ENCODE results near the gene EBF4.

The EBF4 gene

GRCh38 chr20:2671977-2672376 lies 20.6 kb upstream of the EBF4 start:
- Histone ChIP-seq H3K27ac (ENCODE audit: low read depth, low read length) (no peak overlapping the region), H3K79me2 (ENCODE audit: control insufficient read depth, low read length) (no peaks in the 10 kb centered on the region), H3K9me2 (replicated peaks; ENCODE audit: control insufficient read depth, low read length) (no peaks in the 10 kb centered on the region), H3K4me1 (ENCODE audit: control insufficient read depth, low read length) (no peaks in the 10 kb centered on the region), H3K27me3 (ENCODE audit: control insufficient read depth, low read length) (0 out of 2 replicates have a peak, but pooled peaks cover 3% of the 10 kb centered on the region), H3F3A (ENCODE audit: control insufficient read depth, insufficient read depth) (no peaks in the 10 kb centered on the region), H3K4me3 (ENCODE audit: low read length) (no peak overlapping the region), H3K4me2 (ENCODE audit: low read length) (no peak overlapping the region), H3K36me3 (ENCODE audit: control insufficient read depth, low read length) (no peaks in the 10 kb centered on the region), H4K20me1 (ENCODE audit: control insufficient read depth, insufficient read depth, low read depth, low read length) (no peaks in the 10 kb centered on the region), H3K9me3 (ENCODE audit: control insufficient read depth, insufficient read depth, low read length) (no peaks in the 10 kb centered on the region)
- TF ChIP-seq, protein P1, sequence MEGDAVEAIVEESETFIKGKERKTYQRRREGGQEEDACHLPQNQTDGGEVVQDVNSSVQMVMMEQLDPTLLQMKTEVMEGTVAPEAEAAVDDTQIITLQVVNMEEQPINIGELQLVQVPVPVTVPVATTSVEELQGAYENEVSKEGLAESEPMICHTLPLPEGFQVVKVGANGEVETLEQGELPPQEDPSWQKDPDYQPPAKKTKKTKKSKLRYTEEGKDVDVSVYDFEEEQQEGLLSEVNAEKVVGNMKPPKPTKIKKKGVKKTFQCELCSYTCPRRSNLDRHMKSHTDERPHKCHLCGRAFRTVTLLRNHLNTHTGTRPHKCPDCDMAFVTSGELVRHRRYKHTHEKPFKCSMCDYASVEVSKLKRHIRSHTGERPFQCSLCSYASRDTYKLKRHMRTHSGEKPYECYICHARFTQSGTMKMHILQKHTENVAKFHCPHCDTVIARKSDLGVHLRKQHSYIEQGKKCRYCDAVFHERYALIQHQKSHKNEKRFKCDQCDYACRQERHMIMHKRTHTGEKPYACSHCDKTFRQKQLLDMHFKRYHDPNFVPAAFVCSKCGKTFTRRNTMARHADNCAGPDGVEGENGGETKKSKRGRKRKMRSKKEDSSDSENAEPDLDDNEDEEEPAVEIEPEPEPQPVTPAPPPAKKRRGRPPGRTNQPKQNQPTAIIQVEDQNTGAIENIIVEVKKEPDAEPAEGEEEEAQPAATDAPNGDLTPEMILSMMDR (IDR thresholded peaks at IDR 0.05; ENCODE audit: low read depth, low read length, poor library complexity, severe bottlenecking): peak; percentile 55
- no peak for TF ChIP-seq EZH2phosphoT487 (IDR thresholded peaks at IDR 0.05; ENCODE audit: borderline replicate concordance, low read length)

DNA sequence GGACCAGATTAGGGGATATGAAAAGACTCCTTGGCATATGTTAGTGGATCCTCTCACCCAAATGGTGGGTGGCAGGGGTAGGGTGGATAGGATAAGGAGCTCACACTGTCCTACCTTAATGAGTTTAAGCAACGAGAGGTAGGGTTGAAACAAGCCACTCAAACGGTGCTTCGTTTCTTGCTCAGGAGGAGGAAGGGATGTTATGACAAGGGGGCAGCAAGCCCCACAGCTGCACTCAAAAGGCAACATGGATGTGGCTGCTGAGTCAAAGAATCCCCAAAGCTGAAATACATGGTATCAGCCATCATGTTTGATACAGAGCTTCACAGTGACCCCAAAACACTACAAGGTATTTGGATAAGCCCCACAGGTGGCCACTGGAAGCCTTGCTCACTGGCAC lies 20.1 kb upstream of the EBF4 start:
- Histone ChIP-seq H3F3A (ENCODE audit: control insufficient read depth, insufficient read depth) (no peaks in the 10 kb centered on the region), H3K27ac (ENCODE audit: low read depth, low read length) (no peak overlapping the region), H3K4me1 (ENCODE audit: control insufficient read depth, low read length) (no peaks in the 10 kb centered on the region), H3K27me3 (ENCODE audit: control insufficient read depth, low read length) (0 out of 2 replicates have a peak, but pooled peaks cover 3% of the 10 kb centered on the region), H3K4me3 (ENCODE audit: low read length) (no peak overlapping the region), H3K9me3 (ENCODE audit: control insufficient read depth, insufficient read depth, low read length) (no peaks in the 10 kb centered on the region), H3K9me2 (replicated peaks; ENCODE audit: control insufficient read depth, low read length) (no peaks in the 10 kb centered on the region), H3K4me2 (ENCODE audit: low read length) (no peak overlapping the region), H3K79me2 (ENCODE audit: control insufficient read depth, low read length) (no peaks in the 10 kb centered on the region), H3K36me3 (ENCODE audit: control insufficient read depth, low read length) (no peaks in the 10 kb centered on the region), H4K20me1 (ENCODE audit: control insufficient read depth, insufficient read depth, low read depth, low read length) (no peaks in the 10 kb centered on the region)
- TF ChIP-seq, protein P1 (IDR thresholded peaks at IDR 0.05; ENCODE audit: low read depth, low read length, poor library complexity, severe bottlenecking): no peak
- TF ChIP-seq EZH2phosphoT487 (IDR thresholded peaks at IDR 0.05; ENCODE audit: borderline replicate concordance, low read length): no peak

DNA sequence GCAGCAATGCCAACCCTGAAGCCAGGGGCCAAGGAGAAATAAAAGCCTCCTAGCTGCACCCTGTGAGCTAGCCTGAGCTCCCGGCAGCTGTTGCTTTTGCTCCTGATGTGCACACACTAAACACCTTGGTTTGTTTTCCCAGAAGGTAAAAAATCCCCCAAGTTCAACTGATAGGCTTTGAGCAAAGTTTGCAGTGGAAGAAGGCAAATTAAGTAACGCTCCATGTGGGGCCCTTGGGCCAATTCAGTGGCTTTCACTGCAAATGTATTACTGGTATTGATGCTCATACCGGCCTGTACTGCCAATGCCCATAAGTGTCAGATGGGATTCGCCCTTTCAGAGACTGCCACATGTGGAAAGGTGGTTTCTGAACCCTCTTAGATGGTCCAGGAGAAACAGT lies 19.1 kb upstream of the EBF4 start:
- TF ChIP-seq, protein P1 (IDR thresholded peaks at IDR 0.05; ENCODE audit: low read depth, low read length, poor library complexity, severe bottlenecking): no peak
- no peak for TF ChIP-seq EZH2phosphoT487 (IDR thresholded peaks at IDR 0.05; ENCODE audit: borderline replicate concordance, low read length)
- no peaks in the 10 kb centered on the region for H3K4me1 ChIP-seq (ENCODE audit: control insufficient read depth, low read length)
- no peaks in the 10 kb centered on the region for H3K36me3 ChIP-seq (ENCODE audit: control insufficient read depth, low read length)
- no peaks in the 10 kb centered on the region for H4K20me1 ChIP-seq (ENCODE audit: control insufficient read depth, insufficient read depth, low read depth, low read length)
- H3K9me3 ChIP-seq (ENCODE audit: control insufficient read depth, insufficient read depth, low read length): no peaks in the 10 kb centered on the region
- H3K27ac ChIP-seq (ENCODE audit: low read depth, low read length): no peak overlapping the region
- no peaks in the 10 kb centered on the region for H3K79me2 ChIP-seq (ENCODE audit: control insufficient read depth, low read length)
- H3K27me3 ChIP-seq (ENCODE audit: control insufficient read depth, low read length): 0 out of 2 replicates have a peak, but pooled peaks cover 3% of the 10 kb centered on the region
- H3F3A ChIP-seq (ENCODE audit: control insufficient read depth, insufficient read depth): no peaks in the 10 kb centered on the region
- no peaks in the 10 kb centered on the region for H3K9me2 ChIP-seq (replicated peaks; ENCODE audit: control insufficient read depth, low read length)
- no peak overlapping the region for H3K4me2 ChIP-seq (ENCODE audit: low read length)
- no peak overlapping the region for H3K4me3 ChIP-seq (ENCODE audit: low read length)

All from DOHH2 (cell line).